ENCODE data around the gene FBXW7. TPM values are rescaled to one million over a fixed set of nuclear protein-coding genes. Genes with fewer than 3 reads are reported as not detected.
A peak's percentile ranks its signal among the peaks of the same experiment; 100 is the strongest.

FBXW7 gene
- total and polyA plus RNA-seq, 4 donors, result 7.6 to 82.1 (median 20.6) TPM

- H3K9me3 ChIP-seq (ENCODE audit: control insufficient read depth in 4 of 4, insufficient read depth in 3 of 4, low read length in 3 of 4), result no peaks in the 10 kb centered on the region
- 80 to 94% methylated on average over 1 of the region's 1 CpG for WGBS, 2 donors
- TF ChIP-seq, protein P1, sequence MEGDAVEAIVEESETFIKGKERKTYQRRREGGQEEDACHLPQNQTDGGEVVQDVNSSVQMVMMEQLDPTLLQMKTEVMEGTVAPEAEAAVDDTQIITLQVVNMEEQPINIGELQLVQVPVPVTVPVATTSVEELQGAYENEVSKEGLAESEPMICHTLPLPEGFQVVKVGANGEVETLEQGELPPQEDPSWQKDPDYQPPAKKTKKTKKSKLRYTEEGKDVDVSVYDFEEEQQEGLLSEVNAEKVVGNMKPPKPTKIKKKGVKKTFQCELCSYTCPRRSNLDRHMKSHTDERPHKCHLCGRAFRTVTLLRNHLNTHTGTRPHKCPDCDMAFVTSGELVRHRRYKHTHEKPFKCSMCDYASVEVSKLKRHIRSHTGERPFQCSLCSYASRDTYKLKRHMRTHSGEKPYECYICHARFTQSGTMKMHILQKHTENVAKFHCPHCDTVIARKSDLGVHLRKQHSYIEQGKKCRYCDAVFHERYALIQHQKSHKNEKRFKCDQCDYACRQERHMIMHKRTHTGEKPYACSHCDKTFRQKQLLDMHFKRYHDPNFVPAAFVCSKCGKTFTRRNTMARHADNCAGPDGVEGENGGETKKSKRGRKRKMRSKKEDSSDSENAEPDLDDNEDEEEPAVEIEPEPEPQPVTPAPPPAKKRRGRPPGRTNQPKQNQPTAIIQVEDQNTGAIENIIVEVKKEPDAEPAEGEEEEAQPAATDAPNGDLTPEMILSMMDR (IDR thresholded peaks at IDR 0.05; ENCODE audit: control extremely low read depth, extremely low read depth), result no peak
- no peak overlapping the region for H3K9ac ChIP-seq (ENCODE audit: insufficient read depth in 1 of 2, low read length in 2 of 2)
- H3K4me1 ChIP-seq (ENCODE audit: control insufficient read depth in 5 of 5, insufficient read depth in 5 of 5, low read length in 5 of 5), result peaks cover 0 to 6% (median 0%) of the 10 kb centered on the region in 5 donors
- no peaks in the 10 kb centered on the region for H3K27me3 ChIP-seq (ENCODE audit: control insufficient read depth in 3 of 3, insufficient read depth in 3 of 3, low read length in 2 of 3)
- no peaks in the 10 kb centered on the region for H3K36me3 ChIP-seq (ENCODE audit: control insufficient read depth in 4 of 4, insufficient read depth in 4 of 4, low read length in 4 of 4)
- no peak overlapping the region for H3K27ac ChIP-seq (ENCODE audit: low read depth in 1 of 2, low read length in 1 of 2)
- no peak for ATAC-seq (ENCODE audit: insufficient read depth, low FRiP score)
- no peak overlapping the region for H3K4me3 ChIP-seq
- no peak for DNase-seq
Measured at GRCh38 chr4:152374153-152374552, 161.7 kb downstream of the FBXW7 start.

DNA sequence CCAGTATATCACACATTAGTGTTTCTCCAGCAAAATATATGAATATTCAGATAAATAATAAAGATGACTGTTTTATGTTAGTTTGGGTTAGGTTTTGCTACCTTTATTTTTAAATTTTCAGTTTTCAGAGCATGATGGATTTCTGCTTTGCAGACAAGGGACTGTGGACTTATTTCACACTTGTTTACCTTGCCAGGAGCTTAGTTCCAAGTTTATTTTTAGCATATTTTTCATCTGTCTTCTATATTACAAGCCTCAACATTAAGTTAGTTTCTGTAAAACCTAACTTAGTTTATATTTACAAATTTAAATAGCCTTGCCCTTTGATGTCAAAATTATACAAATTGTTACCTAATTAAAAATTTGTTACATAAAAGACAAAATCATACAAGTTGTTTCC lies 163.4 kb downstream of the FBXW7 start:
- H3K4me3 ChIP-seq, result no peak overlapping the region
- DNase-seq, result no peak
- H3K9ac ChIP-seq (ENCODE audit: insufficient read depth in 1 of 2, low read length in 2 of 2), result no peak overlapping the region
- H3K36me3 ChIP-seq (ENCODE audit: control insufficient read depth in 4 of 4, insufficient read depth in 4 of 4, low read length in 4 of 4), result no peaks in the 10 kb centered on the region
- no peaks in the 10 kb centered on the region for H3K27me3 ChIP-seq (ENCODE audit: control insufficient read depth in 3 of 3, insufficient read depth in 3 of 3, low read length in 2 of 3)
- TF ChIP-seq, protein P1 (IDR thresholded peaks at IDR 0.05; ENCODE audit: control extremely low read depth, extremely low read depth), result no peak
- peaks cover 0 to 9% (median 0%) of the 10 kb centered on the region in 5 donors for H3K4me1 ChIP-seq (ENCODE audit: control insufficient read depth in 5 of 5, insufficient read depth in 5 of 5, low read length in 5 of 5)
- no peak for ATAC-seq (ENCODE audit: insufficient read depth, low FRiP score)
- no peak overlapping the region for H3K27ac ChIP-seq (ENCODE audit: low read depth in 1 of 2, low read length in 1 of 2)
- H3K9me3 ChIP-seq (ENCODE audit: control insufficient read depth in 4 of 4, insufficient read depth in 3 of 4, low read length in 3 of 4), result no peaks in the 10 kb centered on the region

DNA sequence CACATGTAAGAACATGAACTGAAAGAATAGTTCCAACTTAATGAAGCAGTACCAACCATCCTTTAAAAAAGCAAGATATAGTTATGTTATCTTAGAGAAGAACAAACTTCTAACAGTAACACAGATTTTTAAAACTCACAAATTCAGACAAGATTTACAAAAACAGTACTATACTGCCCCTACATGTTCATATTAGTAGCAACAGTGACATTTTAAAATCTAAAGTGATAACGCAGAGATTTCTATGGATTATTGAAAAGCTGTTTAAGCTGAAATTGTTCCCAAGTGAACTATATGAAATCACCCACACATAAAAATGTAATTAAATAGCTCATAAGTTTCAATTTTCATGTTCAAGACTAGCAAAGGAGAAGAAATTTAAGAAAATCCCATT lies 166.0 kb downstream of the FBXW7 start:
- 86 to 95% methylated on average over 1 of the region's 1 CpG for WGBS, 2 donors

More for the DNA sequence above, 166.0 kb downstream of the FBXW7 start:
- Histone ChIP-seq H3K9me3 (ENCODE audit: control insufficient read depth in 4 of 4, insufficient read depth in 3 of 4, low read length in 3 of 4) (no peaks in the 10 kb centered on the region), H3K27me3 (ENCODE audit: control insufficient read depth in 3 of 3, insufficient read depth in 3 of 3, low read length in 2 of 3) (no peaks in the 10 kb centered on the region), H3K4me3 (no peak overlapping the region), H3K36me3 (ENCODE audit: control insufficient read depth in 4 of 4, insufficient read depth in 4 of 4, low read length in 4 of 4) (no peaks in the 10 kb centered on the region), H3K27ac (ENCODE audit: low read depth in 1 of 2, low read length in 1 of 2) (no peak overlapping the region), H3K9ac (ENCODE audit: insufficient read depth in 1 of 2, low read length in 2 of 2) (no peak overlapping the region), H3K4me1 (ENCODE audit: control insufficient read depth in 5 of 5, insufficient read depth in 5 of 5, low read length in 5 of 5) (peaks cover 0 to 16% (median 0%) of the 10 kb centered on the region in 5 donors)
- peak in 1 of 3 donors; percentile 16 for DNase-seq
- ATAC-seq (ENCODE audit: insufficient read depth, low FRiP score), result no peak
- TF ChIP-seq, protein P1 (IDR thresholded peaks at IDR 0.05; ENCODE audit: control extremely low read depth, extremely low read depth), result no peak

Measured in lung (tissue), 12 donors.